ENCODE measurements around the gene ZCCHC7. TPM values are rescaled to one million over a fixed set of nuclear protein-coding genes. Genes with fewer than 3 reads are reported as not detected.

Gene ZCCHC7
- polyA plus RNA-seq, 3 donors: 8.7 to 12.9 (median 12.5) TPM

- H3K79me2 ChIP-seq (ENCODE audit: insufficient read depth, low read length): no peaks in the 10 kb centered on the region
- intact Hi-C loops (cut with micrococcal nuclease): no loop called here
- H3K36me3 ChIP-seq (replicated peaks in 1 of 2; ENCODE audit: control insufficient read depth in 1 of 2, insufficient read depth in 2 of 2, low read length in 2 of 2): no peaks in the 10 kb centered on the region
- H4K20me1 ChIP-seq (ENCODE audit: insufficient read depth, low read length): no peaks in the 10 kb centered on the region
- H3K9me3 ChIP-seq (replicated peaks in 1 of 2; ENCODE audit: control insufficient read depth in 1 of 2, insufficient read depth in 1 of 2, low read length in 2 of 2): no peaks in the 10 kb centered on the region
- Mint-ChIP-seq H3K27ac (no peak overlapping the region), H3K9me3 (peaks cover 0 to 3% (median 0%) of the 10 kb centered on the region in 7 donors), H3K27me3 (ENCODE audit: low read depth in 3 of 3) (peaks cover 0 to 2% (median 0%) of the 10 kb centered on the region in 3 donors), H3K4me1 (no peaks in the 10 kb centered on the region), H3K4me3 (no peak overlapping the region), H3K36me3 (no peaks in the 10 kb centered on the region)
- no peak overlapping the region for H3K4me3 ChIP-seq (replicated peaks in 1 of 3; ENCODE audit: low read depth in 2 of 3, low read length in 3 of 3)
- TF ChIP-seq CTCF (IDR thresholded peaks at IDR 0.05): no peak
- no peak overlapping the region for H3K4me2 ChIP-seq (replicated peaks; ENCODE audit: extremely low read depth, low read length, poor library complexity, severe bottlenecking)
- 96% methylated on average over 5 of the region's 5 CpGs for WGBS (ENCODE audit: insufficient coverage)
- no peaks in the 10 kb centered on the region for H3K27me3 ChIP-seq (ENCODE audit: control insufficient read depth in 2 of 2, insufficient read depth in 2 of 2, low read length in 2 of 2)
- H3K4me1 ChIP-seq (ENCODE audit: control insufficient read depth in 1 of 2, insufficient read depth in 2 of 2, low read length in 2 of 2): no peaks in the 10 kb centered on the region
- no peak overlapping the region for H2AFZ ChIP-seq (ENCODE audit: insufficient read depth, low read depth, low read length, poor library complexity, severe bottlenecking)
- H3K27ac ChIP-seq (ENCODE audit: low read depth in 1 of 2, low read length in 2 of 2): no peak overlapping the region
- H3K9ac ChIP-seq (ENCODE audit: insufficient read depth, low read length, poor library complexity, severe bottlenecking): no peak overlapping the region
- no peak for DNase-seq
Measured at GRCh38 chr9:37382982-37383357, 262.6 kb downstream of the ZCCHC7 start.

GRCh38 chr9:37383393-37383792 lies 263.0 kb downstream of the ZCCHC7 start:
- intact Hi-C loops (cut with micrococcal nuclease): no loop called here
- peaks cover 0 to 3% (median 0%) of the 10 kb centered on the region in 7 donors for H3K9me3 Mint-ChIP-seq
- H4K20me1 ChIP-seq (ENCODE audit: insufficient read depth, low read length): no peaks in the 10 kb centered on the region
- no peak overlapping the region for H3K4me3 Mint-ChIP-seq
- no peak overlapping the region for H3K4me2 ChIP-seq (replicated peaks; ENCODE audit: extremely low read depth, low read length, poor library complexity, severe bottlenecking)
- H3K9ac ChIP-seq (ENCODE audit: insufficient read depth, low read length, poor library complexity, severe bottlenecking): no peak overlapping the region
- no peak for TF ChIP-seq CTCF (IDR thresholded peaks at IDR 0.05)
- no peaks in the 10 kb centered on the region for H3K9me3 ChIP-seq (replicated peaks in 1 of 2; ENCODE audit: control insufficient read depth in 1 of 2, insufficient read depth in 1 of 2, low read length in 2 of 2)
- no peak for DNase-seq
- no peaks in the 10 kb centered on the region for H3K4me1 ChIP-seq (ENCODE audit: control insufficient read depth in 1 of 2, insufficient read depth in 2 of 2, low read length in 2 of 2)
- no peaks in the 10 kb centered on the region for H3K27me3 ChIP-seq (ENCODE audit: control insufficient read depth in 2 of 2, insufficient read depth in 2 of 2, low read length in 2 of 2)
- peaks cover 0 to 2% (median 0%) of the 10 kb centered on the region in 3 donors for H3K27me3 Mint-ChIP-seq (ENCODE audit: low read depth in 3 of 3)
- H2AFZ ChIP-seq (ENCODE audit: insufficient read depth, low read depth, low read length, poor library complexity, severe bottlenecking): no peak overlapping the region
- no peak overlapping the region for H3K27ac ChIP-seq (ENCODE audit: low read depth in 1 of 2, low read length in 2 of 2)
- no peaks in the 10 kb centered on the region for H3K4me1 Mint-ChIP-seq
- H3K4me3 ChIP-seq (replicated peaks in 1 of 3; ENCODE audit: low read depth in 2 of 3, low read length in 3 of 3): no peak overlapping the region
- H3K27ac Mint-ChIP-seq: no peak overlapping the region
- no peaks in the 10 kb centered on the region for H3K79me2 ChIP-seq (ENCODE audit: insufficient read depth, low read length)
- no peaks in the 10 kb centered on the region for H3K36me3 Mint-ChIP-seq
- 79% methylated on average over 2 of the region's 6 CpGs for WGBS (ENCODE audit: insufficient coverage)
- H3K36me3 ChIP-seq (replicated peaks in 1 of 2; ENCODE audit: control insufficient read depth in 1 of 2, insufficient read depth in 2 of 2, low read length in 2 of 2): no peaks in the 10 kb centered on the region
